NCI-H2081 (cell line): ENCODE results near the gene TESPA1.
A peak's percentile ranks its signal among the peaks of the same experiment; 100 is the strongest.
"Not testable (repeated sequence)": the region's sequence is repeated elsewhere in the genome, so short reads cannot be mapped to it uniquely, and the experiment has no call there.

Experiments
- DNase-seq, 2 experiments: peaks; one replicate each; lab custom pipeline; 2025; lab: John Stamatoyannopoulos, UW

TESPA1 gene

GRCh38 chr12:54984658-54985376 lies at the start of gene TESPA1:
Gene TESPA1, minus strand, starts transcription at chr12:54984762. Its CDS starts 10,200 bp downstream, at chr12:54974562.
- DNase-seq = no peak

- DNase-seq = no peak
Observed at GRCh38 chr12:55034218-55034617, 49.7 kb upstream of the TESPA1 start.

GRCh38 chr12:55025508-55025907 lies 40.9 kb upstream of the TESPA1 start:
- DNase-seq = no peak

GRCh38 chr12:55024575-55024974 lies 40.0 kb upstream of the TESPA1 start:
- DNase-seq = no peak

GRCh38 chr12:55019784-55020183 lies 35.2 kb upstream of the TESPA1 start, which contains the start of gene NEUROD4:
Gene NEUROD4, plus strand, starts transcription at chr12:55019974. Its CDS starts 6,466 bp downstream, at chr12:55026440.
- DNase-seq = no peak

- DNase-seq = no peak
Observed at GRCh38 chr12:55017416-55017925, 32.9 kb upstream of the TESPA1 start.

GRCh38 chr12:55008944-55009585 lies 24.5 kb upstream of the TESPA1 start:
- no peak for DNase-seq

- no peak for DNase-seq
Observed at GRCh38 chr12:55002355-55002754, 17.8 kb upstream of the TESPA1 start.

GRCh38 chr12:55001198-55001868 lies 16.8 kb upstream of the TESPA1 start:
- no peak for DNase-seq

- peak in 1 of 2 experiments; percentile 6 for DNase-seq
Observed at GRCh38 chr12:54998958-54999510, 14.5 kb upstream of the TESPA1 start.

- no peak for DNase-seq
Observed at GRCh38 chr12:54997929-54998522, 13.5 kb upstream of the TESPA1 start.

- DNase-seq = no peak
Observed at GRCh38 chr12:54996205-54996604, 11.6 kb upstream of the TESPA1 start.

- DNase-seq = peak; percentile 60 to 67
Observed at GRCh38 chr12:54993181-54993835, 8.7 kb upstream of the TESPA1 start.

- no peak for DNase-seq
Observed at GRCh38 chr12:54991991-54992375, 7.4 kb upstream of the TESPA1 start.

- DNase-seq = no peak
Observed at GRCh38 chr12:54991161-54991990, 6.8 kb upstream of the TESPA1 start.

- DNase-seq = no peak
Observed at GRCh38 chr12:54989829-54990228, 5.3 kb upstream of the TESPA1 start.

- DNase-seq = peak in 1 of 2 experiments; percentile 10
Observed at GRCh38 chr12:54988402-54989054, 4.0 kb upstream of the TESPA1 start.

- no peak for DNase-seq
Observed at GRCh38 chr12:54987611-54988231, 3.2 kb upstream of the TESPA1 start.

- DNase-seq = not testable (repeated sequence)
Observed at GRCh38 chr12:54986773-54987172, 2.2 kb upstream of the TESPA1 start.
